SH-SY5Y (cell line): Measurements from ENCODE around the gene OTOA.

Source experiments
- GATA2 ChIP-seq: IDR thresholded peaks from 2 replicates; pipeline ENCODE4 v1.6.1; 2011; ENCODE audit warnings: mild to moderate bottlenecking, low read depth, low read length
- GATA3 ChIP-seq: IDR thresholded peaks from 2 replicates; pipeline ENCODE4 v1.6.1; 2011; ENCODE audit warnings: low read depth, mild to moderate bottlenecking, low read length, moderate library complexity

DNA sequence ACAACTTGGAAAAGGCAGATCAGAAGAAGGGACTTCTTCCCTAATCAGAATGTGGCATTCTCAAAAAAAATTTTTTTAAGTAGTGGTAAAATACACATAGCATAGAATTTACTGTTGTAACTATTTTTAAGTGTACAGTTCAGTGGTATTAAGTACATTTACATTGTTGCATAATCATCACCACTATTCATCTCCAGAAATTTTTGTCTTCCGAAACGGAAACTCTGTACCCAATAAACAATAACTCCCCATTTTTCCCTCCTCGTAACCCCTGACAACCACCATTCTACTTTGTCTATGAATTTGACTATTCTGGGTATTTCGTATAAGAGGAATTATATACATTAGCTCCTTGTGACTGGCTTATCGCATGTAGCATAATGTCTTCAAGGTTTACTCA, 45.5 kb upstream of the OTOA start:
- TF ChIP-seq GATA2 (no peak), GATA3 (no peak)
